Brain pericyte (primary cell): ENCODE results near the gene FRAS1.
"Not testable (repeated sequence)": the region's sequence is repeated elsewhere in the genome, so short reads cannot be mapped to it uniquely, and the experiment has no call there.

Experiments used
- DNase-seq: peaks from one replicate; pipeline ENCODE4 v3.0.0-alpha.2; 2012; ENCODE audit warnings: low read depth, low spot score

FRAS1 gene

DNA sequence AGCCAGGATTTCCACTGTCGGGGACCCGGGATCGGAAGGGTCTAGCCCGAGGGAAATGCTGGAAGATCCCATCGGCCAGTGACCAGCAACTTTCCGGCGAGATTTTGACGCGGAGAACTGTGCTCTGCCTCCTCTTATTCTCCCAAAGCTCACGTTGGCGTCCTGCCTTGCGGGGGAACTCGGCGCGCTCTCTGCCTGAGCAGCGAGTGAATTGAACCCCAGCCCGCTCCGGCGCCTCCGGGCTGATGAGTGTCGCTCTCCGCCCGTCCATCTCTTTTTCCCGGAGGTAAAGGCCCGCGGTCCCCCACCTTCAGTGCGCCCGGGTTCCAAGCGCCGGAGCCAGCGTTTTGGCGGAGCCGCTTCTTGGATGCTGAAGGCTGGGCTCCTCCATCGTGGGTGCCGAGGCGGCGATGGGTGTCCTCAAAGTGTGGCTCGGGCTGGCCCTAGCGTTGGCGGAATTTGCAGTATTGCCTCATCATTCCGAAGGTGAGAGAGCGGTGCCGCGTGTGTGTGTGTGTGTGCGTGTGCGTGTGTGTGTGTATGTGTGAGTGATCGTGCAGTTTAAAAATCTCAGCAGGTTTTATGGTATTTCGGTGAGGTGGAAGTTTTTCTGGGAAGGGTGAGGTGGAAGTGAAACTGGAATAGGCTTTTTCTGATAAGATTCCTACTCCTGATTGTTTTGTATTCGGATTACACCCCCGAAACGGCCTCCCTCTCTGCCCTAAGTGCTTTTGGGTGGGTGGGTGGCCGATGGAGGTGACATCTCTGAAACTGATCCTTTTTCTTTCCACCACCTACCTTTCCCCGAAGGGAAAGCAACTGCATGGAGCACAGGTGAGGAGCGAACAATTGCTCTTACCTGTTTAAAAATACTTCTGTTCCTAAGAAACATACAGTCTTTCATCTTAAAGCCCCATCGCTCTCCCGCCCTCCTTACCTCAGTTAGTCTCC is 752 bp downstream of the FRAS1 start:
- DNase-seq = no peak

GRCh38 chr4:78058591-78059523 is 1.7 kb downstream of the FRAS1 start:
- no peak for DNase-seq

DNA sequence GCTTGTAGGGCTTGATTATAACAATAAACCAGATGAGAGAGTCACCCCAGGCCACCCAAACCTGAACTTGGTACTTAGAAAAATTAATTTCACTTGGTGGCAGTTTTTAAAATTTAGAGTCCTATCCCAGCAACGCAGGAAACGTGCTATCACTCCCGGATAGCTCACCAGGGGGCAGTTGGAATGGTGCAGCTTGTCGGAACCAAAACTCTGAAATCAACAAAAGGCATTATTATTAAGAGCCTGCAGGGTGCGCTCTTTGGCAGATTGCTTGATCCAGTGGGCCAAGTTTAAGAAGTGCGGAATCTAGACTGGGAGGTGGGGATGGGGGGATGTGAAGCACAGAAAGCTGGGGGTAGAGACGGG is 2.4 kb downstream of the FRAS1 start:
- no peak for DNase-seq

- no peak for DNase-seq
These were observed 2.8 kb downstream of the FRAS1 start for GRCh38 chr4:78059938-78060337.

DNA sequence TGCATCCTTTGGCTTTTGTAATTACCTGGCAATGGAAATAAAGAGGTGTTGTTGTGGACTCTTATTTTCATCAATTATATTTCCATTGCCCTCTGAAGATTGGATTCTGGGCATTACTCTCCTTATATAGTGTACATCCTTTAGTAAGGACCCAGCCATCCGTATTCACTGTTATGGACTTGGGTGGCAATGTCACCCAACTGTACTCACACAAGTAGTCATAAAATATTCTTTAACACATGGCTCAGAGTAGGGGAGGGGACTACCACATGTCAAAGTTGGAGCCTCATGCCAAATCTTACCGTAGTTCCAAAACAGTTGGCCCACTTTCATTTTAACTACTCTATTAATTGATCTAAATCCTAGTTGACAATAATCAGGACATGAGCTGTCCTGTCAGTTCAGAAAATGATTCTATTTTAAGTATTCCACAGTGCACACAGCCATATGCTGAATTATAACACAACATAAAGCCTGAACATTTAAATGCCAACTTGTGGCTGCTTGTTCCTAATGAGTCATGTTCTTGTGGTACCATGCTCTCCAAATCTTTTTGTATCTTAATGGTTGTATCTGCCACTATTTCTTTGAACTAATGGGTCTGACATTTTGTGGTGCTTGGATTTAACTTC is 4.9 kb downstream of the FRAS1 start:
- no peak for DNase-seq

DNA sequence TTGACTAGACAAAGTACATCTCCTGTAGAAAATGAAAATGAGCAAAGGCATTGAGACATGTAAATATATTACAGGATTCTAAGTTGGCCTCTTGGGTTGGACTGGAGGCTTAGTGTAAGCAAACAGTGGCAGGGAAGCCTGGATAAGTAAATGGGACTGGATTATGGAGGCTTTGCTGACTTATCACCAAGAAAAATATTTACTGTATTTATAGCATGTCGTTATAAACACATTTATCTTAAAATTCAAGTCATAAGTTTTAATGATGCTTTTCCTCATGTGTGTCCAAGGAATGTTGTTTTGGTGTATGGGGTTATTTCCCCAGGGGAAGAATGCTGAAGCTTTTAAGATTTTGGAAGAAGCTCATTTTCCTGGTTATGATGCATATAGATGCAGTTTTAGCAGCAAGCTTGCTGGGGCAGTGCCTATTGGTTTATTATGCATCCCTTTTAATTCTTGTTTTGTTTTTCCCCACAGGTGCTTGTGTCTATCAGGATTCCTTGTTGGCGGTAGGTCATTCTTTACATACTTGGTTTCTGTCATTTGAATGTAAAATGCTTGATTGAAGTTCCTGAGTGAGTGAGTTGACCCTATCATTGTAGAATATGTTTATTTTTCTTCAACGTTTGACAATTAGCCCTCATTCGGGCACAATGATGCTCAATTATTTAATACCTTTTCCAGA is 8.5 kb downstream of the FRAS1 start:
- no peak for DNase-seq

DNA sequence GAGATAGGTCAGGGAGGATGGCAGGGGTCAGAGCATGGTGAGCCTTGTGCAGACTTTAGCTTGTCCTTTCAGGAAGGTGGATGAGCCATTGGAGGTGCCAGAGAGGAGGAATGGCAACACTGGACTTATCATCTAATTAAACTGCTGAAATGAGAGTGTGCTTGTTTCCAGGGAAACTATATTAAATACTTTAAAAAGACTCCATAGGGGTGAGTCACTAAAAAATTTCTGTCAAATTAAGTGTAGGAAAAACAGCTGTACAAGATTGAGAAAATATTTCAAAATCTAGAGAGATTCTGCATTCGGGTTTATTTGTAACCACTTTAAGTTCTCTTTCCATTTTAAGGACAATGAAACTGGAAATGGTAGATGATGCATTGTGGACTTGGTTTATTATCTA is 11.4 kb downstream of the FRAS1 start:
- no peak for DNase-seq

GRCh38 chr4:78069319-78069718 is 12.2 kb downstream of the FRAS1 start:
- DNase-seq = no peak

GRCh38 chr4:78069859-78070258 is 12.7 kb downstream of the FRAS1 start:
- no peak for DNase-seq

DNA sequence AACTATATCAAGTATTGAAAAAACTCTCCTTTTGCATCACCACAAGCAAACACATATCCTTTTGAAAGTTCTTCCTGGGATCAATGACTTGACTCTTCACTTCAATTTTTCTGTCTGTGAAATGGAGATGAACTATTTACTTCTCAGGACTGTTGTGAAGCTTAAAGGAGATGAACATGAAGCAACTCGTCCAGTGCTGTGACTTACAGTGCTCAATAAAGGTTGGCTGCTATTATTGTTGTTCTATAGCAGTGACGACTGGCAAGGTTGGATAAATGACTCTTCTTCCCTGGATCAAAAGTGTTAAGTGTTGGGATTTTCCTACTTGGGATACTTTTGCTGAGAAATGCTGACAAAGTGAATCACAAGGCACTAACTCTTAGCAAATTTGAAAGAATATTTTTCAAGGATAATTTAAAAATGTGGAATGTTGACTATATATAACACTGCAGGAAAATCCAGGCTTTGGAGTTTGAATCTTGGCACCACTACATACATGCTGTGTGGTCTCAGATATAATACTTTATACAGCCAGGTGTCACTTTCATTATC is 13.7 kb downstream of the FRAS1 start:
- DNase-seq = no peak

DNA sequence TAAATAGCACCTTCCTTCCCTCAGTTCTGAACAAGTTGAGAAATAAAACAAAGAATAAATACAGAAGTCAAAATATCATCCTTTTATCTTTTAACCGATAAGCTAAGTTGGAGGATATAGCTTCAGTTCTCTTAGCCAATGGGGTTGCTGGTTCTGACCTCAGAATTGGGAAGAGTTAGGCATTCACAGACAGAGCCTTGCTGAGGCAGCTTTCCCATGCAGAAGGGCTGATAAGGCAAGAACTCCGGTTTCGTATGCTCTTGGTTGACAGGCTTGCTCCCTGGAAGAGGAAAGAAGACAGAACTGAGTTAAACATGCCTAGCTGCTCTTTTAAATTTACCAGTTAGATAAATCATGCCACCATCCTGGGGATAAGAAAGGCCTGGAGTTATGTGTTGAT is 17.6 kb downstream of the FRAS1 start:
- no peak for DNase-seq

DNA sequence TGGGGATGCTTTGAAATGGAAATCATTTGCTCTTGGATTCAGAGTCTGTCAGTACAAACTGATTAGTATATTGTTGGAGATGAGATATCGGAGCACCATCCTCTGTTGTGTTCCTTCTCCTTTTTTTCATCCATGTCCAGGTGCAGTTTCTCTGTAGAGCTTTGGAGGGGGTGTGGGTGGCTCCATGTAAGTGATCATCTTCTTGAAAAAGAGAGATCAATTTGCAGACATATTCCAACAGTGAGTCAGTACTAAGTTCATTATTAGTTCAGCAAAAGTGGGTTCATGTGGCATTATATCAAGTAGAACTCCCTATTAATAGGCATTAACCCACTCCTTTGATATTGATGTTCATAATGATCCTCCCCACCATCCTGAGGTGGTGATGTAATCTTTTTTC is 18.9 kb downstream of the FRAS1 start:
- no peak for DNase-seq

DNA sequence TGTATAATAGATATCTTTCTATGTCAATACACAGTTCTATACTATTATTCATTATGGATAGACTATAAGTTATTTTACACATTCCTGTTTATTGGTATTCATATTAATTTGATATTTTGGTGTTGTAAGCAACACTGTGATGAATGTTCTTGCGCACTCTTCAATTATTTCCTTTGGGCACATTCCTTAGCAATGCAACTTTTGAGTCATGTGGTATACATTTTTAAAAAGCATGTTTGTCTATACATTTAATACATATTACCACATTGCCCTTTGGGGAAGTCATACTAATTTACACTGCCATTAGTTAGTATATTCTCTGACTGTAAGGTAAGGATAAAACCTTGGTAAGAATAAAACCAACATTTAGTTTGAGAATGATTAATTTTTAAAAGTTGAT is 21.0 kb downstream of the FRAS1 start:
- no peak for DNase-seq

DNA sequence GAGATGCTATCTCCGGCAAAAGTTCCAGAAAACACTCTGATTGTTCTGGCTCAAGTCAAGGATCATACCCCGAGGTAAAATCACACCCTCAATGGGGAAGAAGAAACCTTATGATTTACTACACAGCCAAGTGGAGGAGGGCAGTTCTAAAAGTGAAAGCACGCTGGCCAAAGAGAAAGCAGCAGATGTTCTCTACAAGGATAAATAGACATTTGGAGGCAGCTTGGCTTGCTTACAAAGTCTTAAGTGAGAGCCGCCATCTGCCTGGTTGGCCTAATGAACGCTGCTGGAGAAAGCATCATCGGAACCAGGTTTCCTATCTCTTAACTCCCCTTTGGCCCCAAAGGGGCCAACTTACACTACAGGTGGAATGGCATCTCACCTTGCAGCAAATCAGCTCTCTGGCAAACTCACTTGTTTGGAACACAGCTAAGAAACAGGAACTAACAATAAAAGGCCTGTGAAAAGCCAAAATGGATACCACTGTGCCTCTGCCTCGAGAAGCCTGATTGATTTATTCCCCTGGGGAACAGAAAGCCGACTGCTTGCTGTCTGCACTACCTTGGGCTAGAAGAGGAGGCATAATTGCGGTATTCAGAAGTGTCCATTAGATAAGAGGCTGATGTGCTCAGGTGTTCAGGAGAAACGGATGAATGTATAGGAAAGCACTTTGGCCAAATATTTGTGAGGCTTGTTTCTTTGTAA is 22.8 kb downstream of the FRAS1 start:
- DNase-seq = no peak

DNA sequence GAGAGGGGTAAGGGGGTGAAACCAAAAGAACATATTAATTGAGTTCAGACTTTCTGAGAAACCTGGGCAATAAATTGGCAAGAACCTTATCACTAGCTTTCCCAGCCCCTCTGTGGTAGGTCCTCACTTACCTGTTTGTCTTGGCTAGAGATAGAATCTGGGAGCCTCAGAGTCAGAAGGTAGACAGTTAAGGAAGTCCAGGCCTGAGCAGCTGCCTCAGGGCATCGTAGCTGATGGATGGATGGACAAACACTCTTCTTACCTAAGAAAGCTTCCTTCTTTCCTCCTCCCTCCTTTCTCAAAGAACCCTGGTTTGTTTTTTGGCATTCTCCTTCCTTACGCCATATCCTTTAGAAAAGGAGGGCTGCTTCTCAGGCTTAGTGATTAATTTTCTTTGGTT is 24.4 kb downstream of the FRAS1 start:
- DNase-seq = no peak

GRCh38 chr4:78083035-78083434 is 25.9 kb downstream of the FRAS1 start:
- no peak for DNase-seq

GRCh38 chr4:78091534-78091933 is 34.4 kb downstream of the FRAS1 start:
- DNase-seq = no peak

GRCh38 chr4:78092350-78092749 is 35.2 kb downstream of the FRAS1 start:
- not testable (repeated sequence) for DNase-seq

- DNase-seq = no peak
These were observed 35.7 kb downstream of the FRAS1 start for GRCh38 chr4:78092850-78093249.

DNA sequence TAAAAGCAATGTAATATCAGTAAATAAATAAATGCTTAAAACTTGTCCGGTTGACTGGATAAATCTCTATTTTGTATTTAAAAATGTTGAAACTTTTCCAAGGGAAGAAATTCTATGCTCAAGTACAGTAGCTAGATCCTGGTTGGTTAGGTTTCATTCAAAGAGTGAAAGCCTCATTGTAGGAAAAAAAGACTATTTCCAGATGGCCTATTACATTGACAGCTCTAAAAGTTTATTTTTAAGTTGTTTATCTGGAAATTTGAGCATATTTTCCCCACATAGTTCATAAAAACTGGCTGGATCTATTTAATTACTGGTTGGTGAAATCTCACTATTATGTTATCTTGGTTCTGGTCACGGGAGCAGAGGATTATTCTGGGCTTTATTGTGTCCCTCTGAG is 38.0 kb downstream of the FRAS1 start:
- DNase-seq = no peak

DNA sequence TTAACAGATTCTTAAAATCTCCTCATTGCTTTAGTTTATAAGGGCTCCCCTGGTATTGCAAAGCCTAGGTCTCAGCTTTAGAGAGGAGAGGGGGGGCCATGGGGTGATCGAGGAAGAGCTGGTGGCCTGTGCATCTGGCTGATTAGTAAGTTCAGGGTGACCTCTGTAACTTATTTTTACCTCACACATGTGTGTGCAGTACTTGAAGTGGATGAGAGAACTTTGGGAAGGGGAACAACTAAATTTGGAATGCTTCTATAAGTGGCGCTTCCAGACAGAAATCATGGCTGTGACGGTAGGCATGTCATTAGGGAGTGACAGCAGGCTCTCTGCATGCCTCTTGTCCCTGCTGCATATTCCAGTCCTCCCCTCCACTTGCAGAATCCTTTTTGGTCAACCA is 41.9 kb downstream of the FRAS1 start:
- DNase-seq = no peak
